Measurements from ENCODE around the gene ABCA7. TPM values are rescaled to one million over a fixed set of nuclear protein-coding genes. Genes with fewer than 3 reads are reported as not detected.

Gene ABCA7
- total and polyA plus RNA-seq, 2 of the 13 experiments (the other 11 are each of a cell fraction or from before 2014, with no cell fraction given) = 4.4 to 32.4 TPM

GRCh38 chr19:1109032-1109551 is 69.2 kb downstream of the ABCA7 start (continued):
- TF ChIP-seq ZNF281 (CRISPR knock-in tag; IDR thresholded peaks at IDR 0.05; ENCODE audit: borderline replicate concordance) (no peak), AGO1 (IDR thresholded peaks at IDR 0.05; ENCODE audit: low read depth, low read length, poor library complexity, severe bottlenecking) (peak; percentile 71), ZNF777 (CRISPR knock-in tag; IDR thresholded peaks at IDR 0.05) (no peak)

GRCh38 chr19:1109697-1110671 is 70.1 kb downstream of the ABCA7 start:
- H4K20me1 ChIP-seq (ENCODE audit: insufficient read depth, low read length) = peaks cover 13% of the 10 kb centered on the region; the same call in 1 of the 2 replicates
- CTCF ChIA-PET (ENCODE audit: low intra/inter-chr PET ratio, low total read pairs) = no interaction called here
- no peaks in the 10 kb centered on the region for H3K27me3 ChIP-seq (ENCODE audit: control insufficient read depth in 1 of 2, insufficient read depth in 2 of 2, low read length in 2 of 2)
- no peak overlapping the region for H3K4me2 ChIP-seq (ENCODE audit: low read depth, low read length)
- peaks cover 40% of the 10 kb centered on the region for H3K4me1 ChIP-seq (ENCODE audit: insufficient read depth, low read length)
- TF ChIP-seq AGO1 (IDR thresholded peaks at IDR 0.05; ENCODE audit: low read depth, low read length, poor library complexity, severe bottlenecking) (peak; percentile 58), RFX5 (IDR thresholded peaks at IDR 0.05; ENCODE audit: low read depth, low read length) (no peak), POLR2AphosphoS5 (IDR thresholded peaks at IDR 0.05; ENCODE audit: low read depth, low read length) (0 out of 2 replicates have a peak, but pooled peaks have one; percentile 30), HNRNPL (IDR thresholded peaks at IDR 0.05; ENCODE audit: low read depth, low read length) (0 out of 2 replicates have a peak, but pooled peaks have one; percentile 56), ZNF576 (CRISPR knock-in tag; IDR thresholded peaks at IDR 0.05) (no peak), POLR2G (IDR thresholded peaks at IDR 0.05; ENCODE audit: low read depth, low read length) (peak; percentile 40), AGO2 (optimal IDR thresholded peaks at IDR 0.05; ENCODE audit: low read depth, low read length) (peak; percentile 66), POLR2A (IDR thresholded peaks at IDR 0.05; ENCODE audit: insufficient read depth in 1 of 2, low read depth in 2 of 2, low read length in 2 of 2) (peak in 1 of 2 experiments; percentile 41; a peak in 1 of 4 replicates), ZBTB7A (CRISPR knock-in tag; IDR thresholded peaks at IDR 0.05) (0 out of 2 replicates have a peak, but pooled peaks have one; percentile 28)
- H3K9me3 ChIP-seq (ENCODE audit: low read length) = no peaks in the 10 kb centered on the region
- in situ Hi-C loops (cut with HindIII; ENCODE audit: extremely low pct_ligation_motif_present, low pct_unique_long_range_greater_than_20kb) = loop anchor here (5.0 kb wide), 1 partner anchor 82 kb away; no protein-coding TSS in a partner anchor
- no TSS peak for BruUV-seq (replicated peaks)
- no peak overlapping the region for H2AFZ ChIP-seq (ENCODE audit: low read length)
- POLR2A ChIA-PET = no interaction called here
- DNase-seq (ENCODE audit: low spot score) (no peak), ATAC-seq (no peak), FAIRE-seq (no peak)
- H3K27ac ChIP-seq (ENCODE audit: extremely low read length, insufficient read depth, low read length) = no peak overlapping the region
- peaks cover 10 to 20% of the 10 kb centered on the region in 2 experiments; a peak in 4 of 5 replicates for H3K36me3 ChIP-seq (replicated peaks in 1 of 2; ENCODE audit: control insufficient read depth in 1 of 2, insufficient read depth in 2 of 2, low read length in 2 of 2)
- H3K4me3 ChIP-seq (replicated peaks in 1 of 3; ENCODE audit: insufficient read depth in 1 of 3, low read depth in 2 of 3, low read length in 3 of 3) = no peak overlapping the region
- WGBS (ENCODE audit: low lambda C conversion rate) = 95% methylated on average over 26 of the region's 54 CpGs
- intact Hi-C loops (cut with micrococcal nuclease; ENCODE audit: unreplicated experiment) = loop anchor here (5.0 to 10.0 kb wide), 2 partner anchors 55 to 82 kb away; no protein-coding TSS in a partner anchor
- peaks cover 6% of the 10 kb centered on the region for H3K79me2 ChIP-seq (ENCODE audit: insufficient read depth, low read length)
- no peak overlapping the region for H3K9ac ChIP-seq (ENCODE audit: insufficient read depth, low read depth, low read length)

Data from HepG2 (cell line).